Calu3 (cell line): ENCODE results near the gene ZNF165. TPM values are rescaled to one million over a fixed set of nuclear protein-coding genes. Genes with fewer than 3 reads are reported as not detected.

Source experiments
- BruUV-seq: library from RNA; stranded (reverse); fragments of 400-500 nt; replicated peaks from 2 replicates; lab custom pipeline; 2021; lab: Mats Ljungman, UMichigan
- CTCF ChIA-PET: fragments of 300-600 bp; sonication (Branson Sonifier 250); formaldehyde crosslinking; loops from one replicate; lab custom pipeline; 2022; ENCODE audit warnings: antibody characterized with exemption; lab: Charles Lee
- DNase-seq: peaks from one replicate; pipeline ENCODE4 v3.0.0; 2022
- H3K27ac Mint-ChIP-seq: one replicate; pipeline ENCODE4 v1.8.0; 2022; ENCODE audit warnings: mixed read lengths; ENCODE audit not compliant: unreplicated experiment
- H3K27me3 Mint-ChIP-seq: one replicate; pipeline ENCODE4 v1.8.0; 2022; ENCODE audit warnings: mixed read lengths; ENCODE audit not compliant: unreplicated experiment
- H3K36me3 Mint-ChIP-seq: one replicate; pipeline ENCODE4 v1.8.0; 2022; ENCODE audit warnings: mild to moderate bottlenecking, moderate library complexity, mixed read lengths; ENCODE audit not compliant: insufficient read depth, unreplicated experiment
- H3K4me1 Mint-ChIP-seq: one replicate; pipeline ENCODE4 v1.8.0; 2022; ENCODE audit warnings: mild to moderate bottlenecking, low read depth, mixed read lengths; ENCODE audit not compliant: unreplicated experiment
- H3K4me3 Mint-ChIP-seq: one replicate; pipeline ENCODE4 v1.8.0; 2022; ENCODE audit warnings: mild to moderate bottlenecking, low read depth, moderate library complexity, mixed read lengths; ENCODE audit not compliant: unreplicated experiment
- H3K9me3 Mint-ChIP-seq: one replicate; pipeline ENCODE4 v1.8.0; 2022; ENCODE audit warnings: low read depth, mixed read lengths; ENCODE audit not compliant: unreplicated experiment
- CTCF ChIP-seq: fragments of 200-600 bp; IDR thresholded peaks from one replicate; pipeline ENCODE4 v1.8.0; 2022; ENCODE audit warnings: antibody characterized with exemption; ENCODE audit not compliant: unreplicated experiment
- intact Hi-C: fragments of 100-400 bp; cut with micrococcal nuclease; formaldehyde crosslinking; loops from one replicate; pipeline ENCODE4 v1.10.0; 2022; ENCODE audit not compliant: unreplicated experiment
- total RNA-seq: library from RNA; stranded (reverse); gene quantifications from 2 replicates; pipeline ENCODE4 v1.2.3, GENCODE V29; 2022

The ZNF165 gene
- total RNA-seq, 1 experiment from 2014 or later = 6.3 TPM

GRCh38 chr6:28078050-28078449 lies 2.3 kb upstream of the ZNF165 start:
- no TSS peak for BruUV-seq
- no peak overlapping the region for H3K4me3 Mint-ChIP-seq
- CTCF ChIA-PET = interaction anchor here (0.5 to 0.9 kb wide), 3 partner anchors 44 to 901 kb away, joined by 3 to 4 read pairs (median 3); no protein-coding TSS in a partner anchor
- intact Hi-C loops = no loop called here
- H3K36me3 Mint-ChIP-seq = peaks cover 27% of the 10 kb centered on the region
- no peak for TF ChIP-seq CTCF
- peaks cover 19% of the 10 kb centered on the region for H3K4me1 Mint-ChIP-seq
- DNase-seq = no peak
- no peaks in the 10 kb centered on the region for H3K27me3 Mint-ChIP-seq
- H3K9me3 Mint-ChIP-seq = peaks cover 4% of the 10 kb centered on the region
- no peak overlapping the region for H3K27ac Mint-ChIP-seq

- DNase-seq = no peak
- Mint-ChIP-seq H3K9me3 (peaks cover 7% of the 10 kb centered on the region), H3K4me3 (no peak overlapping the region), H3K36me3 (peaks cover 27% of the 10 kb centered on the region), H3K27ac (no peak overlapping the region), H3K4me1 (peaks cover 19% of the 10 kb centered on the region), H3K27me3 (no peaks in the 10 kb centered on the region)
- no peak for TF ChIP-seq CTCF
- BruUV-seq = no TSS peak
- CTCF ChIA-PET = no interaction called here
- intact Hi-C loops = no loop called here
Observed at GRCh38 chr6:28078836-28079235, 1.5 kb upstream of the ZNF165 start.

- no peak for TF ChIP-seq CTCF
- H3K36me3 Mint-ChIP-seq = peaks cover 34% of the 10 kb centered on the region
- peaks cover 17% of the 10 kb centered on the region for H3K9me3 Mint-ChIP-seq
- CTCF ChIA-PET = interaction anchor here (0.6 kb wide), 1 partner anchor 388 kb away, joined by 3 read pairs; no protein-coding TSS in a partner anchor
- H3K27me3 Mint-ChIP-seq = no peaks in the 10 kb centered on the region
- peak; percentile 94 for DNase-seq
- H3K27ac Mint-ChIP-seq = peak overlapping the region; percentile 96
- H3K4me1 Mint-ChIP-seq = peaks cover 19% of the 10 kb centered on the region
- intact Hi-C loops = loop anchor here (2.0 kb wide), 1 partner anchor 24 kb away; no protein-coding TSS in a partner anchor
- peak overlapping the region; percentile 73 for H3K4me3 Mint-ChIP-seq
- BruUV-seq = TSS peak; percentile 79
Observed at GRCh38 chr6:28080631-28081485, 490 bp downstream of the ZNF165 start.

GRCh38 chr6:28081486-28081751 lies 1.1 kb downstream of the ZNF165 start:
- Mint-ChIP-seq H3K36me3 (peaks cover 39% of the 10 kb centered on the region), H3K9me3 (peaks cover 17% of the 10 kb centered on the region), H3K4me3 (peak overlapping the region; percentile 73), H3K27me3 (no peaks in the 10 kb centered on the region), H3K4me1 (peaks cover 19% of the 10 kb centered on the region), H3K27ac (peak overlapping the region; percentile 96)
- CTCF ChIA-PET = no interaction called here
- BruUV-seq = no TSS peak
- DNase-seq = no peak
- TF ChIP-seq CTCF = no peak
- intact Hi-C loops = loop anchor here (2.0 kb wide), 1 partner anchor 23 kb away; no protein-coding TSS in a partner anchor
